ENCODE data around the gene P2RX6.

GRCh38 chr22:21013657-21014201, 1.2 kb upstream of the P2RX6 start:
- no peak for TF ChIP-seq REST (IDR thresholded peaks at IDR 0.05)
- TF ChIP-seq TAF1 (conservative IDR thresholded peaks at IDR 0.05), result no peak
